Ovary (tissue), 3 donors: Measurements from ENCODE around the gene PCID2.

Experiments
- CTCF ChIP-seq, 3 donors: fragments of 450-650 bp in 2 of 3; fragments of 200-600 bp in 1 of 3; IDR thresholded peaks; one replicate each; pipeline versions ENCODE4 v1.5.1 to v1.8.0; 2016 to 2022; ENCODE audit warnings: antibody characterized with exemption in 3 of 3, mild to moderate bottlenecking in 1 of 3
- EP300 ChIP-seq: sonication (generic); formaldehyde crosslinking; IDR thresholded peaks from one replicate; pipeline ENCODE4 v1.6.1; 2017; ENCODE audit warnings: antibody characterized with exemption
- donor health status: DM: no; HTN: no; CAD: no.

DNA sequence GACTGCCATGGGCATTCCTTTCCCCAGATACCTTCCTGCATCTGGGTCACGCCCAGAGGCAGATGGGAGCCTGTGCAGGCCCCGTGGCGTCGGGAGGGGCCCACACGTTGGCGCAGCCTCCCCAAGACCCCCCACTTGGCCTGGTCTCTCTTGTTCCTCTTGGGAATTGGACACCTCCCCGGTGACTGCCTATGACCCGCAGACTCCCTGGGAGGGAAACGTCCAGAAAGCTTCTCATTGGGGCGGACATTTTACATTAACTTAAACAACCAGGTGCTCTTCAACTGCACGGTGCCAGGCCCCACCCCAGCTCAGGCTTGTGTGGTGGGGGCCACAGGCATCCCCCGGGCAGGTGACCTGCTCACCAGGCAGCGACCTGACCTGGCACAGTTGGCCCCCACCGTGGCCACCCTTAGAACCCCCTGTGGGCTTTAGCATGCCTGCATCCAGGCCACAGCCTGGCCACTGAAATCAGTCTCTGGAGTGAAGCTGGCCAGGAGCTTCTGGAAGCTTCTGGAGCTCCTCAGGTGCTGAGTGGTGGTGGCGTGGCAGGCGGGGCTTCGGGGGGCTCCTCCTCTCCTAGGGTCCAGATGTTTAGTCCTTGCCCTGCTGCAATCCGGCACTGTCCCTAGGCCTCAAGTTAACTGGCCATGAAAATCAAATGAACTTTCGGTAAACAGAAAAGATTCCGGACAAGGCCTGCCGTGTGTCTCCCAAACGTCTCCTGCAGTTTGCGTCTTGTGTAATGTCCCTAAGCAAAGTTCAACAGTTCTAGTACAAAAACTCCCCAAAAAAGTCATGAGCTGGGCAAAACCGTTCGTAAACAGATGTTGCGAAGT, 58.5 kb downstream of the PCID2 start:
- TF ChIP-seq CTCF (IDR thresholded peaks at IDR 0.05) (no peak), EP300 (no peak)
